ENCODE results near the gene DYSF. TPM values are rescaled to one million over a fixed set of nuclear protein-coding genes. Genes with fewer than 3 reads are reported as not detected.

Gene DYSF
- total and polyA plus RNA-seq, 2 donors (not counting 1 experiment from before 2014, with no cell fraction given) = 0.17 to 0.43 TPM

- POLR2A ChIA-PET = no interaction called here
- ATAC-seq (ENCODE audit: low read depth) (no peak), DNase-seq (no peak)
- no peaks in the 10 kb centered on the region for H3K4me1 ChIP-seq (ENCODE audit: control insufficient read depth in 2 of 2, insufficient read depth in 2 of 2, low read length in 2 of 2)
- H2AFZ ChIP-seq (ENCODE audit: insufficient read depth, low read depth, low read length, poor library complexity, severe bottlenecking) = no peak overlapping the region
- H3K4me3 ChIP-seq (ENCODE audit: control extremely low read depth in 1 of 5, extremely low read depth in 1 of 5, insufficient read depth in 1 of 5, low read depth in 2 of 5, low read length in 4 of 5) = no peak overlapping the region
- H3K27ac ChIP-seq (ENCODE audit: low read length in 2 of 2) = no peak overlapping the region
- H3K4me2 ChIP-seq (replicated peaks; ENCODE audit: low read depth, low read length, poor library complexity, severe bottlenecking) = no peak overlapping the region
- Mint-ChIP-seq H3K9me3 (ENCODE audit: insufficient read depth) (no peaks in the 10 kb centered on the region), H3K4me3 (no peak overlapping the region), H3K27me3 (no peaks in the 10 kb centered on the region), H3K27ac (no peak overlapping the region), H3K4me1 (no peaks in the 10 kb centered on the region)
- 83% methylated on average over 15 of the region's 15 CpGs for WGBS (ENCODE audit: insufficient coverage)
- H3K79me2 ChIP-seq (ENCODE audit: control insufficient read depth, insufficient read depth, low read length) = no peaks in the 10 kb centered on the region
- H3K27me3 ChIP-seq (replicated peaks in 1 of 4; ENCODE audit: control extremely low read depth in 1 of 4, control insufficient read depth in 3 of 4, insufficient read depth in 4 of 4, low read length in 3 of 4) = no peaks in the 10 kb centered on the region
- no peak overlapping the region for H3K9ac ChIP-seq (ENCODE audit: low read length)
- no peaks in the 10 kb centered on the region for H3K36me3 ChIP-seq (replicated peaks in 1 of 2; ENCODE audit: control extremely low read depth in 1 of 2, control insufficient read depth in 1 of 2, extremely low read depth in 1 of 2, insufficient read depth in 2 of 2, low read length in 1 of 2)
- TF ChIP-seq EZH2 (IDR thresholded peaks at IDR 0.05; ENCODE audit: borderline replicate concordance, insufficient read depth, low read depth, low read length, poor library complexity, severe bottlenecking) (no peak), CTCF (IDR thresholded peaks at IDR 0.05) (no peak)
- no peaks in the 10 kb centered on the region for H3K9me3 ChIP-seq (ENCODE audit: control extremely low read depth in 1 of 3, control insufficient read depth in 2 of 3, insufficient read depth in 1 of 3, low read length in 2 of 3)
- intact Hi-C loops (cut with micrococcal nuclease) = no loop called here
- H4K20me1 ChIP-seq (ENCODE audit: control insufficient read depth, insufficient read depth, low read length, poor library complexity, severe bottlenecking) = no peaks in the 10 kb centered on the region
- CTCF ChIA-PET = interaction anchor here (0.9 kb wide), 1 partner anchor 49 kb away, joined by 3 read pairs; no protein-coding TSS in a partner anchor
These were observed 105.9 kb downstream of the DYSF start for GRCh38 chr2:71559080-71559827.

- H3K27ac Mint-ChIP-seq = no peak overlapping the region
- 84% methylated on average over 18 of the region's 31 CpGs for WGBS (ENCODE audit: insufficient coverage)
- Histone ChIP-seq H3K27me3 (replicated peaks in 1 of 4; ENCODE audit: control extremely low read depth in 1 of 4, control insufficient read depth in 3 of 4, insufficient read depth in 4 of 4, low read length in 3 of 4) (no peaks in the 10 kb centered on the region), H3K9me3 (ENCODE audit: control extremely low read depth in 1 of 3, control insufficient read depth in 2 of 3, insufficient read depth in 1 of 3, low read length in 2 of 3) (no peaks in the 10 kb centered on the region), H3K27ac (ENCODE audit: low read length in 2 of 2) (no peak overlapping the region), H3K36me3 (replicated peaks in 1 of 2; ENCODE audit: control extremely low read depth in 1 of 2, control insufficient read depth in 1 of 2, extremely low read depth in 1 of 2, insufficient read depth in 2 of 2, low read length in 1 of 2) (no peaks in the 10 kb centered on the region), H3K79me2 (ENCODE audit: control insufficient read depth, insufficient read depth, low read length) (no peaks in the 10 kb centered on the region), H3K4me2 (replicated peaks; ENCODE audit: low read depth, low read length, poor library complexity, severe bottlenecking) (no peak overlapping the region), H3K9ac (ENCODE audit: low read length) (no peak overlapping the region), H4K20me1 (ENCODE audit: control insufficient read depth, insufficient read depth, low read length, poor library complexity, severe bottlenecking) (no peaks in the 10 kb centered on the region), H3K4me1 (ENCODE audit: control insufficient read depth in 2 of 2, insufficient read depth in 2 of 2, low read length in 2 of 2) (no peaks in the 10 kb centered on the region), H2AFZ (ENCODE audit: insufficient read depth, low read depth, low read length, poor library complexity, severe bottlenecking) (no peak overlapping the region), H3K4me3 (ENCODE audit: control extremely low read depth in 1 of 5, extremely low read depth in 1 of 5, insufficient read depth in 1 of 5, low read depth in 2 of 5, low read length in 4 of 5) (no peak overlapping the region)
- ChIA-PET CTCF (no interaction called here), POLR2A (no interaction called here)
- no peaks in the 10 kb centered on the region for H3K27me3 Mint-ChIP-seq
- intact Hi-C loops (cut with micrococcal nuclease) = no loop called here
- TF ChIP-seq CTCF (IDR thresholded peaks at IDR 0.05) = no peak
- TF ChIP-seq EZH2 (IDR thresholded peaks at IDR 0.05; ENCODE audit: borderline replicate concordance, insufficient read depth, low read depth, low read length, poor library complexity, severe bottlenecking) = no peak
- H3K9me3 Mint-ChIP-seq (ENCODE audit: insufficient read depth) = no peaks in the 10 kb centered on the region
- H3K4me1 Mint-ChIP-seq = no peaks in the 10 kb centered on the region
- H3K4me3 Mint-ChIP-seq = no peak overlapping the region
- ATAC-seq (ENCODE audit: low read depth) = no peak
- no peak for DNase-seq
These were observed 106.7 kb downstream of the DYSF start for GRCh38 chr2:71559828-71560637.

Measured in B cell (primary cell).